NK-92 treated with Interleukin-12 subunit alpha and Interleukin-12 subunit beta, amount 100 ng/mL, for 24 hours (cell line): ENCODE measurements around the gene SCARF2.
"Not testable (repeated sequence)": the region's sequence is repeated elsewhere in the genome, so short reads cannot be mapped to it uniquely, and the experiment has no call there.

Experiments
- DNase-seq: peaks from one replicate; lab custom pipeline; 2025; lab: John Stamatoyannopoulos, UW

SCARF2 gene

DNA sequence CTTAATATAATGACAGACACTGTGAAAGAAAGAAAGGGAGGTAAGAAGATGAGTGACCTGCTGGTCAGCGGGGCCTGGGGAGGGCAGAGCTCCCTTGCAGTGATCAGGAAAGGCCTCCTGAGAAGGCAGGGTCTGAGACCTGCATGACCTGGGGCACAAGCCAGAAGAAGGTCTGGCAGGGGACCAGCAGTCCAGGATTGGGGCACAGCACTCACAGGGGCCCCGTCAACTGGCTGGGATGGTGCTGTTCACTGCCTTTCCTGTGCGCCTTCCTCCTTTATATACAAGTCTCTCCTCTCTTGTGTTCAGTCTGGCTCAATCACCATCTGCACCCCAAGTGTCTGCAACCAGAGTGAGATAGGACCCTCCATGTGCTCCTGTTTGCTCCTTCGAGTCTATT, 22.2 kb upstream of the SCARF2 start:
- no peak for DNase-seq

DNA sequence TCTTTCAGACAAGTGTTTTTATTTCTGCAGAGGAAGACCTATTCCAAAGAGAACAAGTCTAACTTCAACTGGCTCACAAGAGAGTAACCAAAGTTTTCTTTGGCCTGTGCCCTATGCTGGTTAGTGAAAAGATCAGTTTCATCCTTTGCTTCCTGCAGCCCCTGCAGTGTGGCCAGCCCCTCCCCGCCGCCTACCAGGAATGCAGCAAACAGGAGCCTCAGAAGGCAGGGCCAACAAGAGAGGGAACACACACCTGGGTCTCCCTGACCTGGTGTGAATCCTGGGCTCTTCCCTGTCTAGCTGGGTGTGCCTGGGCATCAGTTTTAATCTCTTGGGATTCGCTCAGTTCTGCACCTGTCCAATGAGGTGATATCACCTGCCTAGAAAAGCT, 21.5 kb upstream of the SCARF2 start:
- DNase-seq: no peak

DNA sequence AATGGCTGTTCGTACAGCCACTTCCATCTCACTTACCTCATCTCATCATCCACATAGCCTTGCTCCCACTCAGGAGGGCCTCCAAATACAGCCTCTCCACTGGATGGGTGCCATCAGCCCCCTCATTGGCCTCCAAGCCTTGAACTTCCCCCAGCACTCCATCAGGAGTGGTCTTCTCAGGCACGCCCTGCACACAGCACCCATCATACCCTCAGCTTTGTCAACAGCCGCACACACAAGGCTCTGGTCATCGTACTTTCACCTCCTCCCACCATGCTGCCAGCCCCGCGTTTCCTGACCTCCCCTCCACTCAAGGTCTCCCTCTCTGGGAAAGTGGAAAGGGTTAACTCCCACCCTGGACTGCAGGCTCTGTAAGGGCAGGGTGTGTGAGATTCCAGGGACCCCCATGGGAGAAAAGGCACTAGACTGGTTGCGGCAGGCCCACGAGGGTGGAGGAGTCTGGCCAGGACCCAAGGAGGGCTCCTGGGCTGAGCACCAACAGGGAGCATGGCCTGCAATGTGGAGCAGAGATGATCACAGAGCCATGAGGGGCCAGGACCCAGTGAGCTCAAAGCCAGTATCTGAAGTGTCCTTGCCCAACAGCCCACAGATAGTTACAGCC, 21.0 kb upstream of the SCARF2 start:
- no peak for DNase-seq

DNA sequence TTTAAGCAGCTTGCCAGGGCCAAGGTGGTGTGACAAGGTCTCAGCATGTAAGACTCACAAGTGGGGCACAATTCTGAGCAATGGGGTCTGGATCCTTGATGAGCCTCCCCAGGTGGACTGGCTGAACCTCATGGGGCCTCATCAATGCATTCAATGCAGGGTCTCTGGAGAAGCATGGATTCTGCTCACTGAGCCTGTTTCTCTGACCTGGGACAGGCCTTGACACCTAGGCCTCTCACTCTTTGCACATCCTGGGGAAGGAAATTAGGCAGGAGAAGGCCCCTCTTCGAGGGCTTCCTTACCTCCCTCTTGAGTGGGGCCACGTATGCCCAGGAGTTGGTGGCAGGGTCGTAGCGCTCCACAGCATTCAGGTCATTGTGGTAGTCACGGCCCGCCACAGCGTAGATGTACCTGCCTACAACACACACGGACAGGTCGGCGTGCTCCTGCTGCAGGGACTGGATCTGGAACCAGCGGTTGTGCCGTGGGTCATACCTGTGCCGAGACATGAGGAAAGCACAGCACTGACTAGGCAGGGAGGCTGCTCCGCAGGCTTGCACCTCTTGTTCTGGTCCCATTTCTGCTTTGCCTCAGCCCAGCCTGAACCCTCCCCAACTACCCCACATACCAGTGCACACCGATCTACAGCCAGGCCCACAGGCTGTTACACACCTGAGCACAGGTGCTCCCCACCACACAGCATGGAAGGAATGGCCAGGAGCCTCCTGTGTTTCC, 20.0 kb upstream of the SCARF2 start:
- no peak for DNase-seq

DNA sequence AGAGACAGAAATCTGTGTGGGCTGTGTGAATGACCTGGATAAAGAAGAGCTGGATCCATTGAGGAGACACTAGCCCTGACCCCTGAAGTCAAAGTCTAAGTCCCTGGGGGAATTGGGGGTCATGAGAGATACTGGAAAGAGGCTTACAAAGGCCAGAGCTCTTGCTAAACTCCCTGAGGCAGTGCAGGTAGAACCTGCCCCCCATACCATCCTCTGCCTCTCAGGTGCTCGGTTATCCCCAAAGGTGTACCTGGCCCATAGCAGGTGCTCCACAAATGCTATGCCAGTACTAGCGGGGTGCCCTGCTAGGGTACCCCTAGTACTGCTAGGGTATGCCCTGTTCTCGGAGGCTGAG, 19.1 kb upstream of the SCARF2 start:
- no peak for DNase-seq

DNA sequence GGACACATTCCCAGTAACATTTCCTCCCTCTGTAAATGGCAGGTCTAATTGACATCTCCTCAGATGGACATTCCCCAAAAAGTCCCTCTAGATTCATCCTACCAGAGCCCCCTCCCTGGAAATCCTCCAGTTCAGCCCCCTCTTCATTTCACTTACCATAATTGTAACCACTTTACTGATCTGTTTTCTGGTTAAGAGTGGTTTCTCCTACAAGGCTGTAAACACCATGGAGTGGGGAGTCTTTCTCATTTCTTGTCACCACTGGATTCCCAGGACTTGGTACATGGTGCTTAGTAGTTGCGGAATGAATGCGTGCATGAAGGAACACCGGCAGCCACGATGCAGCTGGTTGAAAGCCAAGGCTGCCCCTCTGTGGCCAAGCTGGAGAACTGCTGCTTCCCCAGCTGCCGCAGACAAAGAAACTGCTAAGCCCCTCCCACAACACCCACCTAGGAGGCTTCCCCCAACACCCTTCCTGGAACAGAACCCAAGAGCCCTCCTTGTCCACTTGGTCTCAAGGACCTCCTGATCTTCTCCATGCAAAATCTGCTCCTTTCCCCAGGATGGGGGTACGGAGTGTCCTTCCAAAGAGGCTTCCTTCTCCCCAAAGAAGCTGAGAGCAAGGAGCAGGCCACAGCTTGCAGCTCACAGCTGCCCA, 18.6 kb upstream of the SCARF2 start:
- no peak for DNase-seq

DNA sequence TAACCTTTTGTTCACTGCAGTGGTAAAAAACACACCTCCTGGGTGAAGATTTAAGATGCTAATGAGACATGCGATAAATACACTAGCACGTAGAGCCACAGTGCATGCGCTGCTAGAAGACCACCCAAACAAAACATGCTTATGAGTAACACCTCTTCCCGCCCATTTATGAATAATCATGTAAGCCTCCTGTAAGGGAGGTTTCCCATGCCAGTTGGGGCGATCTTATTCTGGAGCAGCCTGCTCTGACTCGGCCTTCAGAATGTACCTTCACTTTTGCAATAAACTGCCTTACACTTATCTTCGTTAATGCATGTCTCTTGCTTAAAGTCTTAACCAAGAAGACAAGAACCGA, 18.1 kb upstream of the SCARF2 start:
- no peak for DNase-seq

DNA sequence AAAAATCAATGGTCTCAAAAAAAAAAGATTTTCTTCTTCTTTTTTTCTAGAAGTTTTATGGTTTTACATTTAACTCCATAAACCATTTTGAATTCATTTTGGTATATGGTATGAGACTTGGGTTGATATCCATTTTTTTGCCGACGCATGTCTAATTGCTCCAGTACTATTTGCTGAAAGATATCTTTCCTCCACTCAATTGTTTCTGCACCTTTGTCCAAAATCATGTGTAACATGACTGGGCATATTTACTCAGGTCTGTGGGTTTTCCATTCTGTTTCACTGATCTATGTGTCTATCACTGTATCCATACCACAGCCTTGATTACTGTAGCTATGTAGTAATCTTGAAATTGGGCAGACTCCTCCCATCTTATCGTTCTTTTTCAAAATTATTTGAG, 15.6 kb upstream of the SCARF2 start:
- no peak for DNase-seq

DNA sequence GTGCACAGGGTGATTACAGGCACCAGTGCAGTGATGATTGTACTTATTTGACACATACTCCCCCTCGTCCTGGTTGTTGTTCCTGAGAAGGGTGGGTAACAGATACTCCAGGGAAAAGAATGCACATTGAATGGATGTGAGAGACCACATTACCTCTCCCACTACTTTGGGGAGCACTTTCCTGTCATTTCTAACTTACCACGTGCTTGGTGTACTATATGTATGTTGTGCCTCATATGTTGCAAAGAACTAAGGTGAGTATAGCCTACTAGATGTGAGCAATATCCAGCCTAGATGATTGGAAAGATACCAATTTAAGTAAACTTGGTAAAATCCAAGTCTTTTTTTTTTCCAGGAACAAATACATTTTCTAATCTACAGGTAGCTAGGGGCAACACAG, 14.3 kb upstream of the SCARF2 start:
- no peak for DNase-seq

DNA sequence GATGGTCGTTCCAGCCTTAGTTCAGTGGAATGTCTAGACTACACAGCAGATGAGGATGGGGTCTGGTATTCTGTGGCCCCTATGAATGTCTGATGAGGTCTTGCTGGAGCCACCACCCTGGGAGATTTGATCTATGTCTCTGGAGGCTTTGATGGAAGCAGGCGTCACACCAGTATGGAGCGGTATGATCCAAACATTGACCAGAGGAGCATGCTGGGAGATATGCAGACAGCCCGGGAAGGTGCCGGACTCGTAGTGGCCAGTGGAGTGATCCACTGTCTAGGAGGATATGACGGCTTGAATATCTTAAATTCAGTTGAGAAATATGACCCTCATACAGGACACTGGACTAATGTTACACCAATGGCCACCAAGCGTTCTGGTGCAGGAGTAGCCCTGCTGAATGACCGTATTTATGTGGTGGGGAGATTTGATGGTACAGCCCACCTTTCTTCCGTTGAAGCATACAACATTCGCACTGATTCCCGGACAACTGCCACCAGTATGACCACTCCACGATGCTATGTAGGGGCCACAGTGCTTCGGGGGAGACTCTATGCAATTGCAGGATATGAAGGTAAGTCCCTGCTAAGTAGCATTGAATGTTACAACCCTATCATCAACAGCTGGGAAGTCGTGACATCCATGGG, 13.6 kb upstream of the SCARF2 start:
- not testable (repeated sequence) for DNase-seq

DNA sequence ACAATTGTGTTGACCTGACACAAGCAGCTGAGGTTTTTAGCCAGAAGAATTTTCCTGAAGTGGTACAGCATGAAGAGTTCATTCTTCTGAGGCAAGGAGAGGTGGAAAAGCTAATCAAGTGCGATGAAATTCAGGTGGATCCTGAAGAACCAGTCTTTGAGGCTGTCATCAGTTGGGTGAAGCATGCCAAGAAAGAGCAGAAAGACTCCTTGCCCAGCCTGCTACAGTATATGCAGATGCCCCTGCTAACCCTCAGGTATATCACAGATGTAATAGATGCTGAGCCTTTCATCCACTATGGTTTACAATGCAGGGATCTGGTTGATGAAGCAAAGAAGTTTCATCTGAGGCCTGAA, 12.9 kb upstream of the SCARF2 start:
- DNase-seq: no peak

DNA sequence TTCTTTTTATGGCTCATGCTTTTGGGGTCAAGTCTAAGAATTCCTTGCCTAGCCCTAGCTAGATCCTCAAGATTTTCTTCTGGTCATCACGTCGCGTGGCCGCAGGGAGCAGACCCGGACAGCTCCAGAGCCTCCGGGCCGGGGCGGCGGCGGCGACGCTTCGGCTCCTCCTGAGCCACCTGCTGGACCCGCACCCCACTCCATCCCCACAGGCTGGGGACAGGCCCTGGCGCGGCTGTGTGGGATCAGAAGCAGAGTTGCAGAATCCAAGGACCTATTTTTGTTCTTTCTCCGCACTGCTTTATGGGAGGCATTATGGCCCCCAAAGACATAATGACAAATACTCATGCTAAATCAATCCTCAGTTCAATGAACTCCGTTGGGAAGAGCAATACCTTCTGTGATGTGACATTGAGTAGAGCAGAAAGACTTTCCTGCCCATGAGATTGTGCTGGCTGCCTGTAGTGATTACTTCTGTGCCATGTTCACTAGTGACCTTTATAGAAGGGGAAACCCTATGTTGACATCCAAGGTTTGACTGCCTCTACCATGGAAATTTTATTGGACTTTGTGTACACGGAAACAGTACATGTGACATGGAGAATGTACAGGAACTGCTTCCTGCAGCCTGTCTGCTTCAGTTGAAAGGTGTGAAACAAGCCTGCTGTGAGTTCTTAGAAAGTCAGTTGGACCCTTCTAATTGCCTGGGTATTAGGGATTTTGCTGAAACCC, 12.4 kb upstream of the SCARF2 start:
- no peak for DNase-seq

DNA sequence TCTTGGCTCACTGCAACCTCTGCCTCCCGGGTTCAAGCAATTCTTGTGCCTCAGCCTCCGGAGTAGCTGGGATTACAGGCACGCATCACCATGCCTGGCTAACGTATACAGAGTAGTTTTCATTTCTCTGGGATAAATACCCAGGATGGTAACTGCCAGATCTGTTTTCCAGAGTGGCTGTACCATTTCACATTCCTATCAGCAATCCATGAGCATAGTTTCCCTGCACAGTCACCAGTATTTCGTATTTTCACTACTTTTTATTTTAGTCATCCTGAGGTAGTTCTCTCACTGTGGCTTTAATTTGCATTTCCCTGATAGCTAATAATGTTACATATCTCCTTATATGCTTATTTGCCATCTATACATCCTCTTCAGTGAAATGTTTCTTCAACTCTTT, 11.0 kb upstream of the SCARF2 start:
- no peak for DNase-seq

DNA sequence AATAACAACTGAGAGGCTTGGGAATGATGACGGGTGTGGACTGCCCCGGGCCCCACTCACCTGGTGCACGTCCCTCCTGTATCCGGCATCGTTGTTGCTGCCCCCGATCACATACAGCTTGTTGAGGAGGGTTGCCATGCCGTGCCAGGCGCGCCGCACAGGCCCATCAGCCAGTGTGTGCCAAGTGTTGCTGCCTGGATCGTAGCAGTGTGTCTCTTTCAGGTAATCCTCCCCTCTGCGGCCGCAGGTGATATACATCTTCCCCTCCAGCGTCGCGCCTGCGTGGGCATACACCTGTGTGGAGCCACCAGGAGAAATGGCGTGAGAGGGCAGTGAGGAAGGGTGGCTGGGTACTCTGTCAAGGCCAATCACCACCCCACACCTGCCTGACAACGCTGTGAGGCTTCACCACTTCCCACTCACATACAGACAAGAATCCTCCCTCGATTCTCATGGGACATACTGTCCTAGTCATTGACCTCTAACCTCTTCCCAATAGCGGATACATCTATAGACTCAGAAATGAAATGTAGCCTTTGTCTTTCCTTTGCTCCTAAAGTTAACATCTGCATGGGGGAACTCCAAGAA, 8.9 kb upstream of the SCARF2 start:
- DNase-seq: no peak

DNA sequence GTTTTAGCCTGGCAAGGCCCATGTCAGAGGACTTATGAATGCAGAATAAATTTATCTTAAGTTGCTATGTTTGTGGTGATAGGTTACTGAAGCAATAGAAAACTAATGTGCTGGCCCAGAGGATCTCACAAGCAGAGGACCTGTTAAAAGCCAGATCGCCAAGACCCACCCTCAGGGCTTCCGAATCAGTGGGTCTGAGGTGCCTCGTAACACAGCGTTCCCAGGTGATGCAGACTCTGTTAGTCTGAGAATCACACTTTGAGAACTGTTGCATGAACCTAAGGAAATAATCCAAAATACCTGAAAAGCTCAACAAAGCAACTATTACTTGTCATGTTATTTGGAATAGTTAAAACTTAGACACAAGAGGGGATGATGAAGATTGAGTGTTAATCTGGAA, 6.7 kb upstream of the SCARF2 start:
- no peak for DNase-seq

DNA sequence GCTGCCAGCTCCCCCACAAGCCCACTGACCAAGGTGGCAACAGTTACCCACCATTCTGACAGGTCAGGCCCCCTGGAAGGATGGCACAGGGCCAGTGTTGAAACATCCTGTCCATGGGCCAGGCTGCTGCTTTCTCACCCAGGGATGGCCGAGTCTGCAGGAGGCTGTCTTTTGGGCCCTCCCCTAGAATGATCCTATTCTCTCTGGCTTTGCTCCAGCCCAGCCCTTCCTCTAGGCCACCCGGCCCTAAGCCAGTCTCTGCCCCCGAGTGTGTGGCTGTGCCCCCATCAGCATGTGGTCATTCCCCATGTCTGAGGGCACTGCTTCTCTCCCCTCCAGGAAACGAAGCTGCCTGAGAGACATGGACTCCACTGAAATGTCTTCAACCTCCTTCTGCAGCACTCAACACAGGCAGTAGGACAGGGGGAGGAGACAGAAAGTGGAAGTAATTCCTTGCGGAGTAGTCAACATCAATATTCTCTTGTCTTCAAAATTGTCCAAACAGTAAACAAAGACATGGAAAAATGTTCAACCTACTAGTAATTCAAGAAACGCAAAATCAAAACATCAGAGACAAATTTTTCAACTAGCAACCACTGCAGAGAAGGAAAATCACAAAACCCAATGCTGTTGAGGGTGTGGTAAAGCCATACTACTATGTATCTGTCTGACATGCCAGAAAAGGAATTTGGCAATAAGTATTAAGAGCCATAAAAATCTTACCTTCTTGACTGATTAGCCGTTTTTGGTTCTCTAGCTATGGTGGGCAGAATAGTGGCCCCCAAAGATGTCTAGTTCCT, 5.1 kb upstream of the SCARF2 start:
- no peak for DNase-seq

DNA sequence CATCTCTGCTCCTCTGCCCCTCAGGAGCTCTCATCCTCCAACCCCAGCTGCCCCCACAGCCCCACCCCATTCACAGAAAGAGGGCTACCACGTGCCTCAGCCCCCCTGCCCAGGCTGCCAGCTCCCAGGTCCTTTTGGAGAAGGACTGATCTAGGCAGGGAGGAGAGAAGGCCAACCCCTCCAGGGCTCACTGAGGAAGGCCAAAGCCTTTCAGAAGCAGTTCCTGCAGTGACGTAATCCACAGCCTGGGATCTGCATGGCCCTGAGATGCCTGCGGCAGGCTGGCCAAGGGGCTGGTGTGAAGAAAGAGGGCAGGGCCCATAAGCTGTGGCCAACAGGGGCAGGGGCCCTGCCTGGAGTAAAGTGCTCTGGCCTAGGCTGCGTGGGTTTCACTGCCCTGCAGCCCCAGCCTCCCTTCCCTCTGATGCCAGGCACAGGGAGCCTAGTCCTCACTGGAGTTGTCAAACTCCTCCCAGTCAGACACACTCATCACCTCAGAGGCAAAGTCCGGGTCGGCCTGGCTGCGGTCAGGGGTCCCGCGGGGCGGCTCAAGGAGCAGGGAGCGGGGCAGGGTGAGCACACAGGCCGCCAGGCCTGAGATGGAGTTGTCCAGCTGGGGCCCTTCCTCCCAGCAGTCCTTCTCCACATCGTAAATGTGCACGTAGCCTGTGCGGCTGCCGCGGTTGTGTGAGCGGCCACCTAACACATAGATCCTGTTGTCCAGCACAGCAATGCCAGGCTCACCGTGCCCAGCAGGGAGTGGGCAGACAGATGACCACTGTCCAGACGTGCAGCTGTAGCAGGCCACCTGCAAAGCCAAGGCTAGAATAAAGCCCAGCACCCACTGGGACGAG, 4.2 kb upstream of the SCARF2 start:
- no peak for DNase-seq

DNA sequence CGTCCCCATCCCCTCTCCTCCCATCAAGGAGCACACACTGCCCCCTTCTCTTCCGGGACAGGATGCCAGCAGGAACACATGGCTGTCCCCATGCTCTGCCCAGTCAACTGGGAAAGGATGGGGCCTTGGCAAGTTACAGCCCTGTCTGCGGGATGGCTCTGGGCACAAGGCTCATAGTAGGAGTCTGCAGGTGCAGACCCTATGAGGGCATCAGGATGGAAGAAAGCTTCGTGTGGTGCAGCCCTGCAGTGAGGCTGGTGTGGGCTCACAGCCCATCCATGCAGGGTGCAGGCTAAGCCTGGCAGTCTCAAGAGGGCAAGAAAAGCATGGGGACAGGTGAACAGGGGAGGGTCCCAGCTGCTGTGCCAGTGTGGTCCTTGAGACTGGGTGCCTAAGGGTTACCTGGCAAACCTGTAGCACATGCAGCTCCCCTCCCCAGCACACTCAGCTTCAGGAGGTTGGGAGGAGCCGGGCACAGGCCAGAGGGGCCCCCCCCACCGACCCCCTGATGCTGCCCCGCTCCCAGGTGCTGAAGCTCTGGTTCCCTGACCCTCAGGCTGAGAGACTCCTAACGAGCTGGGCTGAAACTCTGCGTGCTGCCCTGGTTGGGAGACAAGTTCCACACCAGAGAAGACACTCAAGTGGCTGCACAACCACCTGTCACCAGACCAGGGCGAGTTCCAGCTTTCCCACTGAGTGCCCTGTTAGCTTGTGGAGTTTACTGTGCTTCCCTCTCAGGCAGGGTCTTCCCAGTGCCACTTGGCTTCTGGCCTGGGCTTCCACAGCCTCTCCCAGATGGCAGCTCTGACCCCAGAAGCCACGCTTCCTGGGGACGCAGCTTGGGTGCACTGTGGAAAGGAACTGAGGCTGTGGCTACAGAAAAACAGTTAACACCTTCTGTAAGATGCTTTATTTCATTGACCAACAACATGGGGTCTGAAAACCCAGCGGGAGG, 3.3 kb upstream of the SCARF2 start:
- DNase-seq: no peak

DNA sequence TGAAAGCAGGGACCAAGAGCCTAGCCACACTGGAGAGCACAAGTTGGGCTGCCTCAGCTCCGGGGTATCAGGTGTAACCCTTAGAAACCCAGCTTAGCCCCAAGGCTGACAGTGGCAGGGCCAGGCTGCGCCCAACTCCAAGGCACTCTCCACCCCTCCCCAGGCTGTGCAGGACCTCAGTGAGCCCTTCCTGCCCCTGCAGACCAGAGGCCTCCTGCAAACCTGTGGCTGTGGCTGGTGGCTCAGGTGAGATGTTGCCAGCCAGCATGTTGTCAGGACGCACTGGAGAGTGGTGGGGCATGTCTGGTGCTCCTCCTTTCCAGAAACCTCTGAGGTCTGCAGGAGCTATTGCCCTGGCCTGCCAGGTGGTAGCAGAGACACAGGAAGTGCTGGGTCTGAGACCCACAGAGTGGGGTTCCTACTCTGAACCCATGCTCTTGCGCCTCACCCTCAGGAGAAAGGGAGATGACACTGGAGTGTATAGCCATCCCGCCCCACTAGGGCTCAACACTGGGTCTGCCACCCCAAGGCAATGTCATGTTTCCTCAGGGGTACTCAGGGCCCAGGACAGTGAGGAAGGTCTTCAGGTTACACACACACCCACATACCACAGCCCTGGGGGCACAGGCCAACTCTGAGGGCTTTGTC, 2.4 kb upstream of the SCARF2 start:
- no peak for DNase-seq
